ENCODE data around the gene RAB5B.
A peak's percentile ranks its signal among the peaks of the same experiment; 100 is the strongest.
"Not testable (repeated sequence)": the region's sequence is repeated elsewhere in the genome, so short reads cannot be mapped to it uniquely, and the experiment has no call there.

Gene RAB5B

GRCh38 chr12:55966408-55967281 is 7.2 kb upstream of the RAB5B start, which contains the start of gene CDK2:
Gene CDK2 (plus strand): TSS chr12:55966830. CDS start chr12:55967009, 179 bp downstream.
- no peaks in the 10 kb centered on the region for H3K9me3 Mint-ChIP-seq
- H3K27ac Mint-ChIP-seq, result peak within 1 kb of the TSS; percentile 91
- peak; percentile 94 for ATAC-seq
- peak within 1 kb of the TSS; percentile 98 for H3K4me3 Mint-ChIP-seq
- no peaks in the 10 kb centered on the region for H3K27me3 Mint-ChIP-seq
- peaks cover 49% of the 10 kb centered on the region for H3K4me1 Mint-ChIP-seq
- H3K36me3 Mint-ChIP-seq, result peaks cover 15% of the 10 kb centered on the region

DNA sequence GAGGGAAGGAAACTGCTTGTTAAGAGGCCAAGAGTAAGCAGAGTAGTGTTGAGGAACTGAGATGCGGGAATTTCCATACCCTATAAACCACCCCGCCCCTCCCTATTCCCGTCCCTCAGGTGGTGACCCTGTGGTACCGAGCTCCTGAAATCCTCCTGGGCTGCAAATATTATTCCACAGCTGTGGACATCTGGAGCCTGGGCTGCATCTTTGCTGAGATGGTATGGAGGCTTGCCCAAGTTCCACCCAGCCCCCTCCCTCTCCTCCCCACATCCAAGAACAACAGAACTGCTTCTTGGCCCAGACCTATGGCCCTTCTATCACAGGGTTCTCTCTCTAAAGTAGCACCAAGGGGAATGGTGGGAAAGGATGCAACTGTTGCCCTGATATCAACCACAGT is 4.5 kb upstream of the RAB5B start:
- peaks cover 51% of the 10 kb centered on the region for H3K4me1 Mint-ChIP-seq
- no peaks in the 10 kb centered on the region for H3K27me3 Mint-ChIP-seq
- no peak overlapping the region for H3K27ac Mint-ChIP-seq
- H3K4me3 Mint-ChIP-seq, result no peak overlapping the region
- no peaks in the 10 kb centered on the region for H3K9me3 Mint-ChIP-seq
- no peak for ATAC-seq
- H3K36me3 Mint-ChIP-seq, result peaks cover 15% of the 10 kb centered on the region

DNA sequence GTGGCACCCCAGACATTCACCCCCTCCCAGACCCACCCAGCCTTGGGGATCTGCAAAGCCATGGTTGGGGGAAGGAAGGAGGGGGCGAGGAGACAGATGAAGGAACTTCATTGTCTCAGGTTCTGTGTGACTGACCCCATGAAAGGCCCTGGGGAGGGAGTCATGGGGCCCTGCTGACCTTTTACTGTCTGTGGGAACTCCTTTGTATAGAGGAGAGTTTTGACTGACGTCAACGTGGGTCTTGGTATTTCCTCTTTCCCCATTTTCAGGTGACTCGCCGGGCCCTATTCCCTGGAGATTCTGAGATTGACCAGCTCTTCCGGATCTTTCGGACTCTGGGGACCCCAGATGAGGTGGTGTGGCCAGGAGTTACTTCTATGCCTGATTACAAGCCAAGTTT is 3.1 kb upstream of the RAB5B start:
- Mint-ChIP-seq H3K9me3 (no peaks in the 10 kb centered on the region), H3K27me3 (no peaks in the 10 kb centered on the region), H3K27ac (peak overlapping the region; percentile 12), H3K36me3 (peaks cover 15% of the 10 kb centered on the region), H3K4me1 (peaks cover 44% of the 10 kb centered on the region), H3K4me3 (peak overlapping the region; percentile 28)
- ATAC-seq, result no peak

- no peak for ATAC-seq
- peaks cover 15% of the 10 kb centered on the region for H3K36me3 Mint-ChIP-seq
- no peak overlapping the region for H3K4me3 Mint-ChIP-seq
- H3K27ac Mint-ChIP-seq, result peak overlapping the region; percentile 12
- peaks cover 37% of the 10 kb centered on the region for H3K4me1 Mint-ChIP-seq
- H3K27me3 Mint-ChIP-seq, result no peaks in the 10 kb centered on the region
- no peaks in the 10 kb centered on the region for H3K9me3 Mint-ChIP-seq
These were observed 1.8 kb upstream of the RAB5B start for GRCh38 chr12:55972042-55972441.

DNA sequence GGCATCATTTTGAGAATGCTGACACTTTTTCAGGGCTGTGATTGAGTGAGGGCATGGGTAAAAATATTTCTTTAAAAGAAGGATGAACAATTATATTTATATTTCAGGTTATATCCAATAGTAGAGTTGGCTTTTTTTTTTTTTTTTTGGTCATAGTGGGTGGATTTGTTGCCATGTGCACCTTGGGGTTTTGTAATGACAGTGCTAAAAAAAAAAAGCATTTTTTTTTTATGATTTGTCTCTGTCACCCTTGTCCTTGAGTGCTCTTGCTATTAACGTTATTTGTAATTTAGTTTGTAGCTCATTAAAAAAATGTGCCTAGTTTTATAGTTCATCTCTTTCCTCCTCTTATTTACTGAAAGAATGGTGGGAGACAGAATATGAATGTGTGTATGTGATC is 1.4 kb upstream of the RAB5B start:
- Mint-ChIP-seq H3K36me3 (peaks cover 15% of the 10 kb centered on the region), H3K4me1 (peaks cover 33% of the 10 kb centered on the region), H3K9me3 (no peaks in the 10 kb centered on the region), H3K27me3 (no peaks in the 10 kb centered on the region), H3K27ac (no peak overlapping the region), H3K4me3 (no peak overlapping the region)
- no peak for ATAC-seq

DNA sequence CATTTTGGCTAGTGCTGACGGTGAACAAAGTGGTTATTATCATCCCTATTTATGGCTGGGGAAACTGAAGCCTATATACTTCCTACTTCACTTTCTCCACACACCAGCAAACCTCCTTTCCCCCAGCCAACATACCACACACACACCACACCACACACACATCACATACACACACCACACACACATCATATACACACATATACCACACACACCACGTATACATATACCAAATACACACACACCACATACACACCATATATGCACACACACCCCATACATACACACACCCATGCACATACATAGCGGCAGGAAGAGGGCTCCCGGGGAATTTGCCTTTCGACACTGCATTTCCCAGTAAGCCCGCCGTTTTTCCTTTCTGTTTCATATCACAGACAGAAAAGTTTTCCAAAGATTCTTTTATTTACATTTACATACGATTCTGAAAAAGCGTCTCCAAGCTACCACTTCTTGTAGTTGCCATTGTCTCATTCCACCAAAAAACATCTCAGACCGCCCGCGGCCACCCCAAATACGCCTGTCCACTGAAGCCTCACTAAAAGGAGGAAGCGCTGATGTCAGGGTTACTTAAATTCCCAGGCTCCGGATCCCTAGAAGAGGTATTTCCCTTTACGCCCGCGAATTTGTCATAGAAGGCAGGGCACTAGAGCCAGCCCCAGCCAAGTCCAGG is 823 bp upstream of the RAB5B start:
- no peak for ATAC-seq
- H3K4me1 Mint-ChIP-seq, result peaks cover 32% of the 10 kb centered on the region
- H3K36me3 Mint-ChIP-seq, result peaks cover 13% of the 10 kb centered on the region
- H3K9me3 Mint-ChIP-seq, result no peaks in the 10 kb centered on the region
- H3K27me3 Mint-ChIP-seq, result no peaks in the 10 kb centered on the region
- no peak overlapping the region for H3K4me3 Mint-ChIP-seq
- H3K27ac Mint-ChIP-seq, result no peak overlapping the region

GRCh38 chr12:55974308-55974730 is 441 bp downstream of the RAB5B start:
- Mint-ChIP-seq H3K4me3 (no peak overlapping the region), H3K36me3 (peaks cover 15% of the 10 kb centered on the region), H3K27me3 (no peaks in the 10 kb centered on the region), H3K4me1 (peaks cover 38% of the 10 kb centered on the region), H3K9me3 (no peaks in the 10 kb centered on the region), H3K27ac (no peak overlapping the region)
- peak; percentile 29 for ATAC-seq

DNA sequence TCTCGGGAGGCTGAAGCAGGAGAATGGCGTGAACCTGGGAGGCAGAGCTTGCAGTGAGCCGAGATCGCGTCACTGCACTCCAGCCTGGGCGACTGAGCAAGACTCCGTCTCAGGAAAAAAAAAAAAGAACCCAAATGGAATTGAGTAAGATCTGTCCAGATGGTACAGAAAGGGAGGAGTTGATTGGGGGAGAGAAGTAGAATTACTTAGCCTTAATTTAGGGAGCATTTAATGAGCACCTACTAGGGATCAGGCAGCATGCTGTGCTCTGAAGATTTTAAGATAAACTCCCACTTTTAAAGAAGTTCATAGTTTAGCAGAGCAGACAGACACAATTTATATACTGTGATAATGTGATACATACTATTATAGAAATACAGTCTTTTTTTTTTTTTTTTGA is 4.5 kb downstream of the RAB5B start:
- Mint-ChIP-seq H3K4me1 (peaks cover 40% of the 10 kb centered on the region), H3K36me3 (peaks cover 28% of the 10 kb centered on the region), H3K27me3 (no peaks in the 10 kb centered on the region), H3K4me3 (no peak overlapping the region), H3K9me3 (no peaks in the 10 kb centered on the region), H3K27ac (no peak overlapping the region)
- ATAC-seq, result no peak

DNA sequence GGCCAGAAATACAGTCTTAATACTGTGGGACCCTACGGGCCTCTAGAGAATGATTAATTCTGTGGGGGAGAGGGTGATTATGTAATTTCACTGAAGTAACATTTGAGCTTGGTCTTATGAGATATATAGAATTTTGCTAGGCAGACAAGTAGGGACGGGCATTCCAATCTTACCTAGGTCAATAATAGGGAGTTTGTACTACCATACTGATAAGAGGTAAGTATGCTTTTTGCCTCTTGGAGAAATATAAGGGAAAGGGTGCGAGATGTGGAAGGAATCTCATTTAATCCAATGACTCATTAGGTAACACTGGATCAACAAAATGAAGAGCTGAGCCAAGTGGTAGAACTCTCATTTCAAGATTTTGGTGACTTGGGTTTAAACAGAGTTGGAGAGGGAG is 5.2 kb downstream of the RAB5B start:
- Mint-ChIP-seq H3K36me3 (peaks cover 33% of the 10 kb centered on the region), H3K27ac (no peak overlapping the region), H3K9me3 (no peaks in the 10 kb centered on the region), H3K27me3 (no peaks in the 10 kb centered on the region), H3K4me1 (peaks cover 47% of the 10 kb centered on the region), H3K4me3 (no peak overlapping the region)
- no peak for ATAC-seq

- not testable (repeated sequence) for ATAC-seq, H3K27ac Mint-ChIP-seq, H3K27me3 Mint-ChIP-seq, H3K9me3 Mint-ChIP-seq, H3K4me3 Mint-ChIP-seq
- Mint-ChIP-seq H3K36me3 (peaks cover 36% of the 10 kb centered on the region), H3K4me1 (peaks cover 41% of the 10 kb centered on the region)
These were observed 8.0 kb downstream of the RAB5B start for GRCh38 chr12:55981882-55982281.

GRCh38 chr12:55982319-55982936 is 8.6 kb downstream of the RAB5B start:
- no peaks in the 10 kb centered on the region for H3K27me3 Mint-ChIP-seq
- H3K4me3 Mint-ChIP-seq, result no peak overlapping the region
- H3K27ac Mint-ChIP-seq, result no peak overlapping the region
- peak; percentile 76 for ATAC-seq
- peaks cover 41% of the 10 kb centered on the region for H3K4me1 Mint-ChIP-seq
- no peaks in the 10 kb centered on the region for H3K9me3 Mint-ChIP-seq
- peaks cover 38% of the 10 kb centered on the region for H3K36me3 Mint-ChIP-seq

GRCh38 chr12:55983232-55983842 is 9.5 kb downstream of the RAB5B start:
- H3K4me3 Mint-ChIP-seq, result no peak overlapping the region
- H3K27me3 Mint-ChIP-seq, result no peaks in the 10 kb centered on the region
- H3K27ac Mint-ChIP-seq, result peak overlapping the region; percentile 59
- ATAC-seq, result peak; percentile 43
- peaks cover 36% of the 10 kb centered on the region for H3K36me3 Mint-ChIP-seq
- H3K9me3 Mint-ChIP-seq, result no peaks in the 10 kb centered on the region
- H3K4me1 Mint-ChIP-seq, result peaks cover 33% of the 10 kb centered on the region

DNA sequence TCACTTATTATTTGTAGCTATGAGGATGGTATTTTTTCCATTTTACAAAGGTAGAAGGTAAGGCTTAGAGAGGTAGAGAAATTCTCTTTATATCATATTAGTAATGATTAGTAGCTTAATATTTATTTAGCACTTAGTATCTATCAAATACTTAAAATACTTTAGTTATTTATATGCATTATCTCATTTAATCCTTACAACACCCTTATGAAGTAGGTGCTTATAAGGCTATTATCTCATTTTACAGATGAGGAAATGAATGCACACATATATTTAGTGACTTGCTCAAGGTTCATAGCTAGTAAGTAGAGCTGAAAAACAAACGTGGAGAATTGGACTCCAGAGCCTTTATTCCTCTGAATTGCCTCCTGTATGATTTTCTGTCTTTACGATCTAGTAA is 11.0 kb downstream of the RAB5B start:
- Mint-ChIP-seq H3K9me3 (no peaks in the 10 kb centered on the region), H3K4me3 (no peak overlapping the region), H3K27me3 (no peaks in the 10 kb centered on the region), H3K27ac (no peak overlapping the region), H3K4me1 (peaks cover 24% of the 10 kb centered on the region), H3K36me3 (peaks cover 44% of the 10 kb centered on the region)
- ATAC-seq, result no peak

DNA sequence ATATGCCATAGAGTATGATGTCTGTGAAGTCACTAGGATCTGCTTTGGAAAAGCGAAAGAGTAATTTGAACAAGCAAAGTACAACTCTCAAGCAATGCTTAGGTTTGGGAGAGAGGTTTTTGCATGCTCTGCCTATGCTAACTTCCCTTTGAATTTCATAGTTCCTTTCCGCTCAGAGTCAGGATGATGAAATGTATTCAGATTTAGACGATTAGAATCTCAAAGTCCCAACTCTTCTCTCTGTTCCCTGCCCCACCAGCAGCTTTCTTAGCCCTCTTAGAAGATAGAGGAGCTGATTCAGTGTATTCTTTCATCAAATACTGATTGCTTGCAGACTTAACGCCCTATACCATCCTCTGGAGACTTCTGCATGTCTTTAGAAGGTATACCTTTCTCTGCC is 11.5 kb downstream of the RAB5B start:
- Mint-ChIP-seq H3K4me1 (peaks cover 20% of the 10 kb centered on the region), H3K4me3 (no peak overlapping the region), H3K27me3 (no peaks in the 10 kb centered on the region), H3K27ac (no peak overlapping the region), H3K9me3 (no peaks in the 10 kb centered on the region), H3K36me3 (peaks cover 44% of the 10 kb centered on the region)
- ATAC-seq, result no peak

GRCh38 chr12:55985976-55986375 is 12.1 kb downstream of the RAB5B start:
- H3K36me3 Mint-ChIP-seq, result peaks cover 45% of the 10 kb centered on the region
- H3K4me1 Mint-ChIP-seq, result peaks cover 18% of the 10 kb centered on the region
- H3K9me3 Mint-ChIP-seq, ATAC-seq, H3K27me3 Mint-ChIP-seq, H3K4me3 Mint-ChIP-seq, H3K27ac Mint-ChIP-seq: not testable (repeated sequence)
